ENCODE data around the gene TMEM168. TPM values are rescaled to one million over a fixed set of nuclear protein-coding genes. Genes with fewer than 3 reads are reported as not detected.

The TMEM168 gene
- total and polyA plus RNA-seq, 2 donors (not counting 3 experiments of a cell fraction or from before 2014, with no cell fraction given) = 23.4 to 24.4 TPM

GRCh38 chr7:112819536-112819935 is 29.3 kb upstream of the TMEM168 start:
- CTCF ChIA-PET = interaction anchor here (2.0 kb wide), 1 partner anchor 10 kb away, joined by 8 read pairs; no protein-coding TSS in a partner anchor
- TF ChIP-seq GATA2 (IDR thresholded peaks at IDR 0.05; ENCODE audit: insufficient read depth, insufficient read length, low read depth, low read length) (no peak), EZH2 (IDR thresholded peaks at IDR 0.05; ENCODE audit: borderline replicate concordance, low read depth, low read length, severe bottlenecking) (no peak), MYC (IDR thresholded peaks at IDR 0.05; ENCODE audit: low read depth, low read length) (no peak), FOS (IDR thresholded peaks at IDR 0.05; ENCODE audit: borderline replicate concordance, insufficient read depth, low read length) (no peak), MAX (IDR thresholded peaks at IDR 0.05; ENCODE audit: insufficient read depth, insufficient read length) (no peak), CTCF (IDR thresholded peaks at IDR 0.05; ENCODE audit: extremely low read depth in 1 of 2, insufficient read depth in 1 of 2, low read depth in 1 of 2, low read length in 2 of 2) (no peak), POLR2AphosphoS5 (IDR thresholded peaks at IDR 0.05; ENCODE audit: insufficient read depth, low read depth, low read length) (no peak), POLR2A (IDR thresholded peaks at IDR 0.05; ENCODE audit: low read depth, low read length) (no peak), JUN (IDR thresholded peaks at IDR 0.05; ENCODE audit: borderline replicate concordance, insufficient read depth, insufficient read length, low read depth) (no peak)
- Histone ChIP-seq H3K4me2 (ENCODE audit: insufficient read depth, low read length) (no peak overlapping the region), H3K9me1 (replicated peaks; ENCODE audit: control insufficient read depth, extremely low read depth, insufficient read depth, low read length) (no peaks in the 10 kb centered on the region), H4K20me1 (replicated peaks; ENCODE audit: control insufficient read depth, extremely low read depth, insufficient read depth, low read length) (no peaks in the 10 kb centered on the region), H3K27ac (ENCODE audit: insufficient read depth, low read depth, low read length) (no peak overlapping the region), H3K4me3 (replicated peaks in 1 of 3; ENCODE audit: insufficient read depth in 1 of 3, low read depth in 1 of 3, low read length in 3 of 3) (no peak overlapping the region), H3K9ac (replicated peaks; ENCODE audit: extremely low read depth, insufficient read depth, low read length) (no peak overlapping the region), H3K4me1 (ENCODE audit: control insufficient read depth, extremely low read depth, insufficient read depth, low read length) (no peaks in the 10 kb centered on the region), H3K36me3 (ENCODE audit: control insufficient read depth in 2 of 2, extremely low read depth in 1 of 2, insufficient read depth in 2 of 2, low read length in 2 of 2) (no peaks in the 10 kb centered on the region), H3K9me3 (replicated peaks; ENCODE audit: control insufficient read depth, insufficient read depth, low read length) (no peaks in the 10 kb centered on the region), H3K27me3 (ENCODE audit: control insufficient read depth in 2 of 2, insufficient read depth in 2 of 2, low read length in 2 of 2) (no peaks in the 10 kb centered on the region), H3K79me2 (ENCODE audit: control insufficient read depth, insufficient read depth, low read length) (no peaks in the 10 kb centered on the region), H2AFZ (ENCODE audit: low read depth, low read length) (no peak overlapping the region)
- intact Hi-C loops (cut with micrococcal nuclease) (no loop called here), dilution Hi-C loops (cut with MboI; ENCODE audit: extremely low pct_ligation_motif_present, low sequenced_read_pairs) (no loop called here)
- POLR2A ChIA-PET = no interaction called here
- no peak for DNase-seq (ENCODE audit: low read depth, low spot score)
- no peak for FAIRE-seq
- BruUV-seq (replicated peaks) = no TSS peak

All from endothelial cell of umbilical vein (primary cell).